ENCODE measurements around the gene HSDL1.

GRCh38 chr16:84137769-84138357, 7.1 kb downstream of the HSDL1 start:
- no peak for TF ChIP-seq POLR2A (IDR thresholded peaks at IDR 0.05)
- no peak for TF ChIP-seq CTCF (IDR thresholded peaks at IDR 0.05)

Measured in tibial nerve (tissue), 3 donors.